PC-9 (cell line): ENCODE measurements around the gene CHRNE. TPM values are rescaled to one million over a fixed set of nuclear protein-coding genes. Genes with fewer than 3 reads are reported as not detected.
"Not testable (repeated sequence)": the region's sequence is repeated elsewhere in the genome, so short reads cannot be mapped to it uniquely, and the experiment has no call there.

Experiments used
- BruUV-seq: library from RNA; stranded (reverse); fragments of 400-500 nt; replicated peaks from 2 replicates; lab custom pipeline; 2021; lab: Mats Ljungman, UMichigan
- CTCF ChIA-PET: fragments of 300-600 bp; sonication (Branson Sonifier 250); formaldehyde crosslinking; loops from one replicate; lab custom pipeline; 2022; ENCODE audit warnings: antibody characterized with exemption; lab: Charles Lee
- POLR2A ChIA-PET: fragments of 300-600 bp; sonication (Branson Sonifier 250); formaldehyde crosslinking; loops from one replicate; lab custom pipeline; 2022; ENCODE audit warnings: antibody characterized with exemption; ENCODE audit not compliant: unreplicated experiment; lab: Charles Lee
- DNase-seq, 2 experiments: peaks; one replicate each; pipeline versions ENCODE4 v3.0.0 to v3.0.0-alpha.2; 2015 to 2022; ENCODE audit warnings: mixed read lengths in 1 of 2
- H2AFZ ChIP-seq: fragments of 200-600 bp; sonication (generic); 2 replicates; pipeline ENCODE4 v1.8.1; 2017; ENCODE audit warnings: antibody characterized with exemption
- H3F3A ChIP-seq: fragments of 200-600 bp; sonication (generic); 2 replicates; pipeline ENCODE4 v1.8.1; 2017; ENCODE audit warnings: antibody characterized with exemption, mild to moderate bottlenecking, low read depth; ENCODE audit not compliant: insufficient read depth
- H3K27ac ChIP-seq: fragments of 200-600 bp; sonication (generic); 2 replicates; pipeline ENCODE4 v1.6.1; 2016; ENCODE audit warnings: mixed run types
- H3K27me3 ChIP-seq: fragments of 200-600 bp; sonication (generic); 2 replicates; pipeline ENCODE4 v1.6.1; 2016; ENCODE audit warnings: low read depth, mixed run types; ENCODE audit not compliant: insufficient read depth
- H3K36me3 ChIP-seq: fragments of 200-600 bp; sonication (generic); 2 replicates; pipeline ENCODE4 v1.6.1; 2016; ENCODE audit warnings: low read depth, mixed run types
- H3K4me1 ChIP-seq: fragments of 200-600 bp; sonication (generic); replicated peaks from 2 replicates; pipeline ENCODE4 v1.6.1; 2016; ENCODE audit warnings: mixed run types; ENCODE audit not compliant: insufficient read depth
- H3K4me2 ChIP-seq: fragments of 200-600 bp; sonication (generic); 2 replicates; pipeline ENCODE4 v1.6.1; 2017; ENCODE audit warnings: mixed run types
- H3K4me3 ChIP-seq: fragments of 200-600 bp; sonication (generic); 2 replicates; pipeline ENCODE4 v1.6.1; 2016; ENCODE audit warnings: mixed run types
- H3K79me2 ChIP-seq: fragments of 200-600 bp; sonication (generic); 2 replicates; pipeline ENCODE4 v1.6.1; 2017; ENCODE audit warnings: low read depth, mixed run types
- H3K9me2 ChIP-seq: fragments of 200-600 bp; sonication (generic); 2 replicates; pipeline ENCODE4 v1.8.1; 2017; ENCODE audit warnings: mild to moderate bottlenecking; ENCODE audit not compliant: insufficient read depth
- H3K9me3 ChIP-seq: fragments of 200-600 bp; sonication (generic); 2 replicates; pipeline ENCODE4 v1.8.1; 2016; ENCODE audit warnings: low read depth; ENCODE audit not compliant: insufficient read depth
- H4K20me1 ChIP-seq: fragments of 200-600 bp; sonication (generic); 2 replicates; pipeline ENCODE4 v1.8.1; 2017; ENCODE audit not compliant: insufficient read depth
- CTCF ChIP-seq: fragments of 200-600 bp; sonication (generic); conservative IDR thresholded peaks from 2 replicates; pipeline ENCODE4 v1.6.1; 2017; ENCODE audit warnings: mixed run types, antibody characterized with exemption, mild to moderate bottlenecking, moderate library complexity
- EZH2 ChIP-seq: fragments of 200-600 bp; sonication (generic); IDR thresholded peaks from 2 replicates; pipeline ENCODE4 v1.8.0; 2017; ENCODE audit warnings: antibody characterized with exemption, low read depth
- intact Hi-C: fragments of 100-400 bp; cut with micrococcal nuclease; formaldehyde crosslinking; loops from one replicate; pipeline ENCODE4 v1.10.0; 2022; ENCODE audit not compliant: unreplicated experiment
- total RNA-seq: library from RNA; stranded (reverse); gene quantifications from 2 replicates; pipeline ENCODE4 v1.2.3, GENCODE V29; 2021

Gene CHRNE
- total RNA-seq, 1 experiment from 2014 or later, result 0.24 TPM

- DNase-seq, result no peak
- intact Hi-C loops, result no loop called here
- CTCF ChIA-PET, result no interaction called here
- Histone ChIP-seq H4K20me1 (no peaks in the 10 kb centered on the region), H3K79me2 (no peaks in the 10 kb centered on the region), H3K4me1 (peaks cover 10% of the 10 kb centered on the region), H2AFZ (no peak overlapping the region), H3K9me2 (no peaks in the 10 kb centered on the region), H3K27ac (no peak overlapping the region), H3K4me2 (no peak overlapping the region), H3K4me3 (no peak overlapping the region), H3K27me3 (no peaks in the 10 kb centered on the region), H3F3A (peaks cover 17% of the 10 kb centered on the region; the same call in 1 of the 2 replicates), H3K9me3 (no peaks in the 10 kb centered on the region), H3K36me3 (no peaks in the 10 kb centered on the region)
- BruUV-seq, result no TSS peak
- POLR2A ChIA-PET, result interaction anchor here (0.5 to 0.6 kb wide), 4 partner anchors 31 to 314 kb away, joined by 3 to 6 read pairs (median 4); no protein-coding TSS in a partner anchor
- TF ChIP-seq EZH2, result no peak
- TF ChIP-seq CTCF, result no peak
Measured at GRCh38 chr17:4913994-4914393, 11.1 kb upstream of the CHRNE start.

- Histone ChIP-seq H3K9me3 (no peaks in the 10 kb centered on the region), H3K9me2 (no peaks in the 10 kb centered on the region), H3K4me1 (peaks cover 16% of the 10 kb centered on the region), H3K4me3 (no peak overlapping the region), H3K27ac (peak overlapping the region; percentile 75), H3K4me2 (peak overlapping the region; percentile 63), H4K20me1 (no peaks in the 10 kb centered on the region), H3K36me3 (no peaks in the 10 kb centered on the region), H3F3A (peaks cover 21% of the 10 kb centered on the region; the same call in 1 of the 2 replicates), H2AFZ (no peak overlapping the region), H3K79me2 (no peaks in the 10 kb centered on the region), H3K27me3 (no peaks in the 10 kb centered on the region)
- peak; percentile 89 to 96 for DNase-seq
- TF ChIP-seq CTCF (peak; percentile 86), EZH2 (no peak)
- POLR2A ChIA-PET, result interaction anchor here (0.5 to 1.9 kb wide), 13 partner anchors 31 to 1527 kb away, joined by 3 to 20 read pairs (median 3); partner anchors contain the start of genes INCA1, RNF167, SLC25A11 and SPAG7
- BruUV-seq, result no TSS peak
- intact Hi-C loops, result loop anchor here (1.0 to 10.0 kb wide), 8 partner anchors 30 to 484 kb away; partner anchors contain the start of genes CAMTA2, PFN1 and SPAG7
- CTCF ChIA-PET, result interaction anchor here (0.5 to 1.8 kb wide), 12 partner anchors 25 to 316 kb away, joined by 3 to 16 read pairs (median 4); partner anchors contain the start of genes RNF167, SLC25A11 and SPAG7
Measured at GRCh38 chr17:4908711-4909496, 6.0 kb upstream of the CHRNE start.

GRCh38 chr17:4908301-4908700, 5.4 kb upstream of the CHRNE start:
- H3K4me3 ChIP-seq, result no peak overlapping the region
- no TSS peak for BruUV-seq
- H3K9me3 ChIP-seq, result no peaks in the 10 kb centered on the region
- intact Hi-C loops, result loop anchor here (2.0 to 10.0 kb wide), 3 partner anchors 40 to 484 kb away; partner anchors contain the start of gene PFN1
- POLR2A ChIA-PET, result interaction anchor here (0.6 to 1.9 kb wide), 6 partner anchors 32 to 1528 kb away, joined by 3 to 20 read pairs (median 6); partner anchors contain the start of genes RNF167, SLC25A11 and SPAG7
- CTCF ChIA-PET, result interaction anchor here (0.6 to 1.8 kb wide), 9 partner anchors 32 to 316 kb away, joined by 3 to 16 read pairs (median 6); partner anchors contain the start of genes RNF167, SLC25A11 and SPAG7
- no peaks in the 10 kb centered on the region for H3K79me2 ChIP-seq
- no peaks in the 10 kb centered on the region for H3K9me2 ChIP-seq
- no peak overlapping the region for H3K4me2 ChIP-seq
- no peak overlapping the region for H3K27ac ChIP-seq
- no peaks in the 10 kb centered on the region for H3K36me3 ChIP-seq
- DNase-seq, result no peak
- H3F3A ChIP-seq, result peaks cover 23% of the 10 kb centered on the region; the same call in 1 of the 2 replicates
- H2AFZ ChIP-seq, result no peak overlapping the region
- no peak for TF ChIP-seq CTCF
- TF ChIP-seq EZH2, result no peak
- H3K27me3 ChIP-seq, result no peaks in the 10 kb centered on the region
- no peaks in the 10 kb centered on the region for H4K20me1 ChIP-seq
- peaks cover 20% of the 10 kb centered on the region for H3K4me1 ChIP-seq

- H3K27ac ChIP-seq, DNase-seq, H2AFZ ChIP-seq, H3K9me2 ChIP-seq, H4K20me1 ChIP-seq, H3K9me3 ChIP-seq, H3K27me3 ChIP-seq, H3K79me2 ChIP-seq, CTCF ChIA-PET, H3K4me2 ChIP-seq, H3K4me3 ChIP-seq, H3K36me3 ChIP-seq, BruUV-seq: not testable (repeated sequence)
- peaks cover 29% of the 10 kb centered on the region for H3K4me1 ChIP-seq
- intact Hi-C loops, result loop anchor here (5.0 to 10.0 kb wide), 2 partner anchors 269 to 482 kb away; no protein-coding TSS in a partner anchor
- H3F3A ChIP-seq, result peaks cover 39% of the 10 kb centered on the region; the same call in 1 of the 2 replicates
- POLR2A ChIA-PET, result interaction anchor here (0.6 kb wide), 1 partner anchor 187 kb away, joined by 3 read pairs; no protein-coding TSS in a partner anchor
Measured at GRCh38 chr17:4906642-4907041, 3.7 kb upstream of the CHRNE start.
